SK-N-MC (cell line): ENCODE data around the gene GMPPA.

Experiments used
- DNase-seq: peaks from one replicate; pipeline ENCODE4 v3.0.0-alpha.2; 2011; ENCODE audit warnings: low read depth, low spot score
- H3K27ac ChIP-seq: fragments of 200-600 bp; sonication (generic); 2 replicates; pipeline ENCODE4 v1.5.1; 2016; ENCODE audit warnings: mixed run types
- H3K36me3 ChIP-seq: fragments of 200-600 bp; sonication (generic); 2 replicates; pipeline ENCODE4 v1.6.1; 2017; ENCODE audit warnings: antibody characterized with exemption, low read length, mixed read lengths; ENCODE audit not compliant: insufficient read depth
- H3K4me3 ChIP-seq: fragments of 200-600 bp; sonication (generic); 2 replicates; pipeline ENCODE4 v1.5.1; 2016
- H3K9ac ChIP-seq: fragments of 200-600 bp; sonication (generic); 2 replicates; pipeline ENCODE4 v1.8.0; 2017; ENCODE audit warnings: mixed run types, mixed read lengths; ENCODE audit not compliant: insufficient read length
- H3K9me3 ChIP-seq: fragments of 200-600 bp; sonication (generic); 2 replicates; pipeline ENCODE4 v1.6.1; 2017; ENCODE audit warnings: low read depth, mild to moderate bottlenecking, antibody characterized with exemption, low read length, moderate library complexity, mixed read lengths
- EZH2 ChIP-seq: fragments of 200-600 bp; sonication (generic); IDR thresholded peaks from one replicate; pipeline ENCODE4 v1.6.1; 2017; ENCODE audit warnings: antibody characterized with exemption
- FOXP2 ChIP-seq: optimal IDR thresholded peaks from 2 replicates; pipeline ENCODE3; 2011; ENCODE audit warnings: mild to moderate bottlenecking, moderate library complexity; ENCODE audit not compliant: insufficient read depth; ENCODE audit errors: extremely low read length, control extremely low read depth
- POLR2AphosphoS5 ChIP-seq: IDR thresholded peaks from 2 replicates; pipeline ENCODE4 v1.6.1; 2012; ENCODE audit warnings: mild to moderate bottlenecking, low read depth, low read length, borderline replicate concordance

The GMPPA gene

GRCh38 chr2:219524817-219525216 lies 26.1 kb downstream of the GMPPA start:
- TF ChIP-seq FOXP2 = no peak
- TF ChIP-seq POLR2AphosphoS5 = no peak
- no peak for TF ChIP-seq EZH2
- no peaks in the 10 kb centered on the region for H3K36me3 ChIP-seq

GRCh38 chr2:219525533-219526232 lies 27.0 kb downstream of the GMPPA start:
- Histone ChIP-seq H3K9ac (no peak overlapping the region), H3K9me3 (no peaks in the 10 kb centered on the region), H3K27ac (no peak overlapping the region), H3K36me3 (no peaks in the 10 kb centered on the region), H3K4me3 (no peak overlapping the region)
- TF ChIP-seq EZH2 (no peak), POLR2AphosphoS5 (no peak), FOXP2 (no peak)
- no peak for DNase-seq

More at GRCh38 chr2:219524817-219525216, 26.1 kb downstream of the GMPPA start:
- H3K9me3 ChIP-seq = no peaks in the 10 kb centered on the region
- H3K27ac ChIP-seq = no peak overlapping the region
- H3K4me3 ChIP-seq = no peak overlapping the region
- no peak overlapping the region for H3K9ac ChIP-seq
- DNase-seq = no peak

- H3K4me3 ChIP-seq = no peak overlapping the region
- H3K9me3 ChIP-seq = no peaks in the 10 kb centered on the region
- no peak for DNase-seq
- no peak overlapping the region for H3K27ac ChIP-seq
- TF ChIP-seq EZH2 (no peak), POLR2AphosphoS5 (no peak), FOXP2 (no peak)
- no peak overlapping the region for H3K9ac ChIP-seq
- H3K36me3 ChIP-seq = no peaks in the 10 kb centered on the region
These were observed 27.8 kb downstream of the GMPPA start for GRCh38 chr2:219526320-219527075.

GRCh38 chr2:219527076-219527394 lies 28.3 kb downstream of the GMPPA start:
- no peak for TF ChIP-seq FOXP2
- TF ChIP-seq EZH2 = no peak
- TF ChIP-seq POLR2AphosphoS5 = no peak
- no peak overlapping the region for H3K9ac ChIP-seq
- no peak overlapping the region for H3K27ac ChIP-seq
- no peaks in the 10 kb centered on the region for H3K9me3 ChIP-seq
- H3K4me3 ChIP-seq = no peak overlapping the region
- no peak for DNase-seq
- no peaks in the 10 kb centered on the region for H3K36me3 ChIP-seq

GRCh38 chr2:219527472-219527871 lies 28.8 kb downstream of the GMPPA start:
- H3K4me3 ChIP-seq = no peak overlapping the region
- H3K9me3 ChIP-seq = no peaks in the 10 kb centered on the region
- H3K27ac ChIP-seq = no peak overlapping the region
- no peaks in the 10 kb centered on the region for H3K36me3 ChIP-seq
- TF ChIP-seq POLR2AphosphoS5 (no peak), EZH2 (no peak), FOXP2 (no peak)
- H3K9ac ChIP-seq = no peak overlapping the region
- no peak for DNase-seq

- no peak for DNase-seq
- Histone ChIP-seq H3K36me3 (no peaks in the 10 kb centered on the region), H3K9ac (no peak overlapping the region), H3K4me3 (peak overlapping the region; percentile 17; the same call in 1 of the 2 replicates), H3K9me3 (no peaks in the 10 kb centered on the region), H3K27ac (no peak overlapping the region)
- TF ChIP-seq POLR2AphosphoS5 = no peak
- TF ChIP-seq FOXP2 = no peak
These were observed 31.6 kb downstream of the GMPPA start for GRCh38 chr2:219530048-219530963.

- no peak overlapping the region for H3K9ac ChIP-seq
- DNase-seq = no peak
- no peak overlapping the region for H3K4me3 ChIP-seq
- no peak overlapping the region for H3K27ac ChIP-seq
- H3K36me3 ChIP-seq = no peaks in the 10 kb centered on the region
- H3K9me3 ChIP-seq = no peaks in the 10 kb centered on the region
- TF ChIP-seq FOXP2 = no peak
- no peak for TF ChIP-seq EZH2
- TF ChIP-seq POLR2AphosphoS5 = no peak
These were observed 33.1 kb downstream of the GMPPA start for GRCh38 chr2:219531639-219532377.
